KMS-11 (cell line): ENCODE measurements around the gene RAB23.

Experiments
- H2AFZ ChIP-seq: fragments of 200-600 bp; sonication (generic); 2 replicates; pipeline ENCODE4 v1.6.1; 2016; ENCODE audit warnings: antibody characterized with exemption, mixed run types, low read depth
- H3K27ac ChIP-seq: fragments of 200-600 bp; sonication (generic); 2 replicates; pipeline ENCODE4 v1.6.1; 2016; ENCODE audit warnings: mild to moderate bottlenecking, mixed run types
- H3K27me3 ChIP-seq: fragments of 200-600 bp; sonication (generic); 2 replicates; pipeline ENCODE4 v1.6.1; 2017; ENCODE audit warnings: mild to moderate bottlenecking, low read depth, mixed run types, moderate library complexity; ENCODE audit not compliant: insufficient read depth
- H3K36me3 ChIP-seq: fragments of 200-600 bp; sonication (generic); 2 replicates; pipeline ENCODE4 v1.6.1; 2017; ENCODE audit warnings: mild to moderate bottlenecking, mixed run types; ENCODE audit not compliant: insufficient read depth
- H3K4me1 ChIP-seq: fragments of 200-600 bp; sonication (generic); 2 replicates; pipeline ENCODE4 v1.6.1; 2016; ENCODE audit warnings: mild to moderate bottlenecking, low read depth, mixed run types; ENCODE audit not compliant: poor library complexity, severe bottlenecking
- H3K4me2 ChIP-seq: fragments of 200-600 bp; sonication (generic); 2 replicates; pipeline ENCODE4 v1.7.0; 2016; ENCODE audit warnings: mild to moderate bottlenecking, mixed run types
- H3K4me3 ChIP-seq: fragments of 200-600 bp; sonication (generic); IDR thresholded peaks from 2 replicates; pipeline ENCODE4 v1.6.1; 2017; ENCODE audit warnings: low read depth, low read length, mixed read lengths; ENCODE audit not compliant: insufficient read depth
- H3K79me2 ChIP-seq: fragments of 200-600 bp; sonication (generic); 2 replicates; pipeline ENCODE4 v1.6.1; 2016; ENCODE audit warnings: low read depth, mixed run types; ENCODE audit not compliant: insufficient read depth
- H3K9ac ChIP-seq: fragments of 200-600 bp; sonication (generic); 2 replicates; pipeline ENCODE4 v1.6.1; 2016; ENCODE audit warnings: mild to moderate bottlenecking, mixed run types
- H4K20me1 ChIP-seq: fragments of 200-600 bp; sonication (generic); 2 replicates; pipeline ENCODE4 v1.6.1; 2016; ENCODE audit warnings: mild to moderate bottlenecking, mixed run types; ENCODE audit not compliant: insufficient read depth
- TF ChIP-seq, protein P1 (sequence below): fragments of 200-600 bp; sonication (generic); conservative IDR thresholded peaks from 2 replicates; pipeline ENCODE4 v1.6.1; 2017; ENCODE audit warnings: low read depth, mild to moderate bottlenecking, antibody characterized with exemption, low read length, moderate library complexity, mixed read lengths

RAB23 gene

DNA sequence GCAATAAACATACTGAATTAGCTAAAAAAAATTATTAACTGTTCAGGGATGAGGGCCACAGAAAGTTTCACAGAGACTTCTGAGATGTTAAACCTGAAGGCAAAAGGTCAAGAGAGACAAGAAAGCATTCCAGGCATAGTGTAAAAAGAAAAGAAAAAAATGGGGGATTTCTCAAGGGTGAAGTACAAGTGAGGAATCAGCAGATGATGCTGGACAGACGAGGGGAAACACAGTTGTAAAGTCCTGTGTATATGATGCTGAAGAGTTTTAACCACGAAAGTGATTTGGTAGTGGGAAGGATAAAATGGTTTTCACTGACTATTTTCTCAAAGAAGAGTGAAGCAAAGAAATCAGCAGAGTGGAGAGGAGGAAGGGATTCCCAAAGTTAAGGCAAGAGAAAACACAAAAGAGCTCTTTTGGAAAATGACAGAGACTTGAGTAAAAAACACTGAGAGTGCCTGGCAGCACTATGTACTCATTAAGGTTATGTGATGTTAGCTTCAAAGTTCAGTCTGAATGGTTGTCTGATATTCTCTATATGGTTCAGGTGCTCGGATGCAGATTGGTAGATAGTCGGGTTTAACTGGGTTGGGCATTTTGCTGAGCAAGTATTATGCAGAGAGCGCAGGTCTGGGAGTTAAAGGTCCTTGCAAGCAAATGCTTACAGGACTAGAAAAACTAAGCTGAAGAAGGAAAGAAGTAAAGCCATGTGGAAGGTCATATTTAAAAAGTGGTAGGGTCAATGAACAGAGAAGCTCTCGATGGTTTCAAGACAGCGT is 16.4 kb downstream of the RAB23 start:
- TF ChIP-seq, protein P1, sequence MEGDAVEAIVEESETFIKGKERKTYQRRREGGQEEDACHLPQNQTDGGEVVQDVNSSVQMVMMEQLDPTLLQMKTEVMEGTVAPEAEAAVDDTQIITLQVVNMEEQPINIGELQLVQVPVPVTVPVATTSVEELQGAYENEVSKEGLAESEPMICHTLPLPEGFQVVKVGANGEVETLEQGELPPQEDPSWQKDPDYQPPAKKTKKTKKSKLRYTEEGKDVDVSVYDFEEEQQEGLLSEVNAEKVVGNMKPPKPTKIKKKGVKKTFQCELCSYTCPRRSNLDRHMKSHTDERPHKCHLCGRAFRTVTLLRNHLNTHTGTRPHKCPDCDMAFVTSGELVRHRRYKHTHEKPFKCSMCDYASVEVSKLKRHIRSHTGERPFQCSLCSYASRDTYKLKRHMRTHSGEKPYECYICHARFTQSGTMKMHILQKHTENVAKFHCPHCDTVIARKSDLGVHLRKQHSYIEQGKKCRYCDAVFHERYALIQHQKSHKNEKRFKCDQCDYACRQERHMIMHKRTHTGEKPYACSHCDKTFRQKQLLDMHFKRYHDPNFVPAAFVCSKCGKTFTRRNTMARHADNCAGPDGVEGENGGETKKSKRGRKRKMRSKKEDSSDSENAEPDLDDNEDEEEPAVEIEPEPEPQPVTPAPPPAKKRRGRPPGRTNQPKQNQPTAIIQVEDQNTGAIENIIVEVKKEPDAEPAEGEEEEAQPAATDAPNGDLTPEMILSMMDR: no peak
- Histone ChIP-seq H3K4me1 (peaks cover 10% of the 10 kb centered on the region), H3K79me2 (no peaks in the 10 kb centered on the region), H3K4me3 (no peak overlapping the region), H2AFZ (no peak overlapping the region), H3K9ac (no peak overlapping the region), H3K27me3 (no peaks in the 10 kb centered on the region), H3K36me3 (no peaks in the 10 kb centered on the region), H4K20me1 (no peaks in the 10 kb centered on the region), H3K27ac (no peak overlapping the region), H3K4me2 (no peak overlapping the region)

DNA sequence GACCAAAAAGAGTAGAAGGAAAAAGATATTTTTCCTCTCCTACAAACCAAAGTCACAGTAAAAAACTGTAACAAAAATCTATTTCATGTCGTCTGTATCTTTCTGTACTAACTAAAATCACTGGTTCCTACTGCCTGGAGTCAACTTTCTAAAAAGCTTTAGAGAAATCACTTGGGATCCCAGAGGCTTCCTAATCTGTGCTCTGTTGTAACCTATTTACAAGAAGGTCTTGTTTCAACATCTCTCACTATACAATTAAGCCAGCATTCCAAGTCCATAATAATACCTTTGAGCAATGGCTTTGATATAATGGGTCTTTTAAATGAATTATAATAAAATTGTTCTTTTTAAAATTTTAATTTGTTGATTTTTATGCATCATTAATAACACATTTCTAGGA is 20.4 kb downstream of the RAB23 start:
- H3K4me3 ChIP-seq: no peak overlapping the region

DNA sequence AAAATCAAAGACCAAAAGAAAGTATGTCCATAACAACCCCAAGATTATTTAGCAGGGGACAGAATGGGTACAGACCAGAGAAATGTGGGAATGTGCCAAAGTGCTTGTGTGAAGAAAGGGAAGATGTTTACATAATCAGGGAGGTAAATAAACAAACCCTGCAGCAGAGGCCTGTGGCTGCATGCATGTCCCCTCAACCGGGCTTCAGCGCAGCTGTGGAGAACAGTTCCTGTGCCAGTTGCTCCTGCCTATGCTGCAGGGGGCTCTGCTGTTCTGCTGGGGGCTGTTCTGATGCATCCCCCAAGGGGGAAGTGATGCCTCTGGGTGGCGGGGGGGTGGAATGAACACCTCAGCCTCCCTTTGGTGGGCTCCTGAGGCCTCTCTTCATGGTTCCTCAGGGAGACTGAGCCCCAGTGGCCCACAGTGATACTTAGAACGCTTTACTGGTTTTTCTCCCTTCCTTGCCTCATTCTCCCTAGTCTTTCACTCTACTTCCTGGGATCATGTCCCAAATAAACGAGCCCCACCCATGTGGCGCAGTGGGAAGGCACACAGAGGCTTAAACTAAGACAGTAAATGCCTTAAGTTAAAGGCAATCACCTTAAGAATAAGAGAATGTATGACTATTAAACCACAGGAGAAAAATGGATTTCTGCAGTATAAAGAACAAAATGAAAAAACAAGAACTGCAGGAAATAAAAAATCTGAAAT is 23.0 kb downstream of the RAB23 start:
- Histone ChIP-seq H3K4me2 (no peak overlapping the region), H4K20me1 (no peaks in the 10 kb centered on the region), H3K9ac (no peak overlapping the region), H3K4me1 (no peaks in the 10 kb centered on the region), H3K27me3 (no peaks in the 10 kb centered on the region), H3K4me3 (no peak overlapping the region), H3K36me3 (no peaks in the 10 kb centered on the region), H2AFZ (no peak overlapping the region), H3K27ac (no peak overlapping the region), H3K79me2 (no peaks in the 10 kb centered on the region)
- TF ChIP-seq, protein P1: no peak

More for the DNA sequence above, 20.4 kb downstream of the RAB23 start:
- TF ChIP-seq, protein P1: no peak
- H3K9ac ChIP-seq: no peak overlapping the region
- no peak overlapping the region for H3K27ac ChIP-seq
- no peaks in the 10 kb centered on the region for H3K4me1 ChIP-seq
- H3K36me3 ChIP-seq: no peaks in the 10 kb centered on the region
- H2AFZ ChIP-seq: no peak overlapping the region
- no peaks in the 10 kb centered on the region for H3K79me2 ChIP-seq
- no peaks in the 10 kb centered on the region for H4K20me1 ChIP-seq
- H3K4me2 ChIP-seq: no peak overlapping the region
- no peaks in the 10 kb centered on the region for H3K27me3 ChIP-seq

DNA sequence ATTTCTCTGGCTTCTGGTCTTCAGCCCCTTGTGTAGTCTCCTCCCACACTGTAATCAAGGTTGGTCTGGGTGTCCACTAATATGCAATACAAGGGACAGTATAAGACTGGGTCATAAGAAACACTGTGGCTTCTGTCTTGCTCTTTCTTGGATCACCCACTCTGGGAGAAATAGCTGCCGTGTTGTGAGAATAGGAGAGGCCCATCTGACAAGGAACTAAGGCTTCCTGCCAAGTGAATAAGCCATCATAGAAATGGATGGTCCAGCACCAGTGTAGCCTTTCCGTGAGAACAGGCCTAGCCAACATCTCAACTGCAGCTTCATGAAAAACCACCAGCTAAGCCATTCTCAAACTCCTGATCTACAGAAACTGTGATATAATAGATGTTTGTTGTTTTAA is 26.6 kb downstream of the RAB23 start:
- H3K4me2 ChIP-seq: no peak overlapping the region
- H4K20me1 ChIP-seq: no peaks in the 10 kb centered on the region
- H2AFZ ChIP-seq: no peak overlapping the region
- no peak overlapping the region for H3K9ac ChIP-seq
- H3K27me3 ChIP-seq: no peaks in the 10 kb centered on the region
- H3K4me1 ChIP-seq: no peaks in the 10 kb centered on the region
- TF ChIP-seq, protein P1: no peak
- no peak overlapping the region for H3K27ac ChIP-seq
- no peaks in the 10 kb centered on the region for H3K79me2 ChIP-seq
- H3K4me3 ChIP-seq: no peak overlapping the region
- H3K36me3 ChIP-seq: no peaks in the 10 kb centered on the region
